A204.1 (cell line): ENCODE measurements around the gene FOXD2.
"Not testable (repeated sequence)": the region's sequence is repeated elsewhere in the genome, so short reads cannot be mapped to it uniquely, and the experiment has no call there.

Experiments
- FAIRE-seq: peaks from 2 replicates; lab custom pipeline; 2012; peaks lifted over from hg19 to GRCh38; lab: Jason Lieb, UNC

FOXD2 gene

GRCh38 chr1:47440599-47441081 is 2.8 kb downstream of the FOXD2 start:
- no peak for FAIRE-seq

GRCh38 chr1:47441450-47442106 is 3.7 kb downstream of the FOXD2 start:
- FAIRE-seq, result no peak

- no peak for FAIRE-seq
Observed at GRCh38 chr1:47442202-47442601, 4.4 kb downstream of the FOXD2 start.

- no peak for FAIRE-seq
Observed at GRCh38 chr1:47442842-47443529, 5.1 kb downstream of the FOXD2 start.

- no peak for FAIRE-seq
Observed at GRCh38 chr1:47443530-47444296, 5.9 kb downstream of the FOXD2 start.

GRCh38 chr1:47444297-47444561 is 6.4 kb downstream of the FOXD2 start:
- no peak for FAIRE-seq

GRCh38 chr1:47444562-47445465 is 7.0 kb downstream of the FOXD2 start:
- no peak for FAIRE-seq

GRCh38 chr1:47445823-47446550 is 8.1 kb downstream of the FOXD2 start:
- FAIRE-seq, result no peak

- no peak for FAIRE-seq
Observed at GRCh38 chr1:47448462-47449222, 10.8 kb downstream of the FOXD2 start.

- no peak for FAIRE-seq
Observed at GRCh38 chr1:47449822-47450552, 12.1 kb downstream of the FOXD2 start.

GRCh38 chr1:47450606-47451005 is 12.8 kb downstream of the FOXD2 start:
- FAIRE-seq, result no peak

- FAIRE-seq, result no peak
Observed at GRCh38 chr1:47452426-47452825, 14.6 kb downstream of the FOXD2 start.

GRCh38 chr1:47453910-47454309 is 16.1 kb downstream of the FOXD2 start:
- not testable (repeated sequence) for FAIRE-seq

GRCh38 chr1:47456250-47456649 is 18.4 kb downstream of the FOXD2 start:
- no peak for FAIRE-seq

GRCh38 chr1:47457547-47457946 is 19.7 kb downstream of the FOXD2 start:
- FAIRE-seq, result not testable (repeated sequence)

GRCh38 chr1:47459253-47459788 is 21.5 kb downstream of the FOXD2 start:
- FAIRE-seq, result no peak

GRCh38 chr1:47460040-47460439 is 22.2 kb downstream of the FOXD2 start:
- no peak for FAIRE-seq

- no peak for FAIRE-seq
Observed at GRCh38 chr1:47460456-47460855, 22.6 kb downstream of the FOXD2 start.

- FAIRE-seq, result no peak
Observed at GRCh38 chr1:47465605-47466004, 27.8 kb downstream of the FOXD2 start.
